Muscle layer of duodenum (tissue), 2 donors: ENCODE results near the gene GRM2.

ENCODE experiments used
- H3K27ac ChIP-seq: one replicate; pipeline ENCODE4 v1.7.0; 2013; ENCODE audit warnings: mild to moderate bottlenecking, low read length
- H3K27me3 ChIP-seq: one replicate; pipeline ENCODE4 v1.7.0; 2013; ENCODE audit warnings: low read depth, mild to moderate bottlenecking, control low read depth, low read length
- H3K36me3 ChIP-seq, 2 donors: one replicate each; pipeline ENCODE4 v1.7.0; 2013; ENCODE audit warnings: low read length in 2 of 2, control low read depth in 1 of 2, mild to moderate bottlenecking in 1 of 2; ENCODE audit not compliant: insufficient read depth in 2 of 2, control insufficient read depth in 1 of 2
- H3K4me1 ChIP-seq, 2 donors: one replicate each; pipeline ENCODE4 v1.7.0; 2013; ENCODE audit warnings: low read length in 2 of 2, mild to moderate bottlenecking in 2 of 2, control low read depth in 1 of 2, moderate library complexity in 1 of 2; ENCODE audit not compliant: insufficient read depth in 2 of 2, control insufficient read depth in 1 of 2
- H3K4me3 ChIP-seq, 2 donors: one replicate each; pipeline ENCODE4 v1.7.0; 2013; ENCODE audit warnings: low read length in 2 of 2, low read depth in 1 of 2, mild to moderate bottlenecking in 1 of 2
- H3K9me3 ChIP-seq, 2 donors: one replicate each; pipeline ENCODE4 v1.7.0; 2013; ENCODE audit warnings: low read length in 2 of 2, control low read depth in 1 of 2, mild to moderate bottlenecking in 1 of 2; ENCODE audit not compliant: control insufficient read depth in 1 of 2
- donor health status: healthy.

The GRM2 gene

GRCh38 chr3:51681453-51681852, 25.4 kb upstream of the GRM2 start:
- H3K27me3 ChIP-seq, result no peaks in the 10 kb centered on the region
- H3K9me3 ChIP-seq, result no peaks in the 10 kb centered on the region
- no peak overlapping the region for H3K27ac ChIP-seq
- H3K4me1 ChIP-seq, result peaks cover 10 to 23% of the 10 kb centered on the region in 2 donors
- H3K4me3 ChIP-seq, result no peak overlapping the region
- H3K36me3 ChIP-seq, result peaks cover 16 to 39% of the 10 kb centered on the region in 2 donors

GRCh38 chr3:51682079-51682478, 24.8 kb upstream of the GRM2 start:
- no peaks in the 10 kb centered on the region for H3K27me3 ChIP-seq
- H3K4me1 ChIP-seq, result peaks cover 10 to 23% of the 10 kb centered on the region in 2 donors
- no peaks in the 10 kb centered on the region for H3K9me3 ChIP-seq
- H3K27ac ChIP-seq, result peak overlapping the region; percentile 27
- H3K4me3 ChIP-seq, result no peak overlapping the region
- H3K36me3 ChIP-seq, result peaks cover 16 to 40% of the 10 kb centered on the region in 2 donors

GRCh38 chr3:51682526-51682925, 24.3 kb upstream of the GRM2 start:
- no peak overlapping the region for H3K4me3 ChIP-seq
- H3K27ac ChIP-seq, result peak overlapping the region; percentile 27
- H3K4me1 ChIP-seq, result peaks cover 10 to 23% of the 10 kb centered on the region in 2 donors
- H3K9me3 ChIP-seq, result no peaks in the 10 kb centered on the region
- H3K36me3 ChIP-seq, result peaks cover 16 to 36% of the 10 kb centered on the region in 2 donors
- H3K27me3 ChIP-seq, result no peaks in the 10 kb centered on the region

DNA sequence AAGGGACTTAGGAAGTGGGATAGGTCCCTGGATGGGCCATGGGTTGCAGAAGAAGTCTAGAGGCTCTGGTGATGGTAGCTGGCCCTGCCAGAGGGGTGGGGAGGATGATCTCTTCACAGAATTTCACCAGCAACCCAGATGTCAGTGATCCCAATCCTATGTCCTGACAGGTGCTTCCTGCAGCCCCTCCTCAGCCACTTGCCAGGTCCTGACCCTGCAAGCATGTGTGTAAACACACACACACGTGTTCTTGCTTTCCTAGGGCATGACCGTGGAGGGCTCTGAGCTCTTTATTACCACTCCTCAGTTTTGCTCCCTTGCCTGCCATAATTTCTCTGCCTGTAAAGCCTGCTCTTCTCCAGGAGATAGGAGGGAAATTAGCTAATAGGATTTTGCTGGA, 23.3 kb upstream of the GRM2 start:
- Histone ChIP-seq H3K4me1 (peaks cover 10 to 23% of the 10 kb centered on the region in 2 donors), H3K36me3 (peaks cover 24 to 40% of the 10 kb centered on the region in 2 donors), H3K9me3 (no peaks in the 10 kb centered on the region), H3K27me3 (no peaks in the 10 kb centered on the region), H3K4me3 (no peak overlapping the region), H3K27ac (no peak overlapping the region)

DNA sequence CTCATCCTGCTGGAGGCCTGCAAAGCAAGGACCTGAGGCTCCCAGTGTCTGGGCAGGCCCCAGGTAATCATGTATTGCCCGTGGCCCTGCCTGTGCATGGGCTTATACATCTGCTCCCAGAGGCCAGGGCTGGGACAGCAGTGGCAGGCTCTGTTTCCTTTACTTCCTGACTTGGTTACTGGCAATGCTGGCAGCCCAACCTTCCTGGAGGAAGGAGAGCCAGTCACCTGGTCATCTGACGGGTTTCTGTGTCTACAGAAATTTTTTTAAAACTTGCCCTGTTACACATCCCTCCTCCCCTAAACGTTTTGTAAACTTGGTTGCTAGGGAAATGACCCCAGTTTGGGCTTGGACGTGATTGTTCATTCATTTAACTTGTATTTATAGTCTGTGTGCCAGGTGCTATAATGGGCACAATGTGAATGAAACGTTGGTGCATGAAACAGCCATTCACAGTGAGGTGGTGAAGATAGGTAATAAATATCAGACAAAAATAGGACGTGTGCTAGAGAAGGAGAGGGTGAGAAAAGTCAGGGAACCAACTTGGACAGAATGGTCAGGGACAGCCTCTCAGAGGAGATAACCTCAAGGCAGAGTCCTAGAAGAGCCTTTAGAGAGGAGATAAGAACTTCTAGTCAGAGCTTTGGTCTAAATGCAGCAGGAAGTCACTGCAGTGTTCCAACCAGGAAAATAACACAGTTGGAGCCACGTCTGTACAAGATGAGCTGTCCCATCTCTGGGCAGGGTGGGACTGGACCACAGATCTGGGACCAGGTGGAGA, 21.7 kb upstream of the GRM2 start:
- peaks cover 10 to 23% of the 10 kb centered on the region in 2 donors for H3K4me1 ChIP-seq
- no peaks in the 10 kb centered on the region for H3K9me3 ChIP-seq
- no peaks in the 10 kb centered on the region for H3K27me3 ChIP-seq
- peaks cover 28 to 37% of the 10 kb centered on the region in 2 donors for H3K36me3 ChIP-seq
- no peak overlapping the region for H3K27ac ChIP-seq
- H3K4me3 ChIP-seq, result no peak overlapping the region

- Histone ChIP-seq H3K4me1 (peaks cover 10 to 18% of the 10 kb centered on the region in 2 donors), H3K27me3 (no peaks in the 10 kb centered on the region), H3K27ac (peak overlapping the region; percentile 60), H3K4me3 (no peak overlapping the region), H3K9me3 (no peaks in the 10 kb centered on the region), H3K36me3 (peaks cover 34 to 43% of the 10 kb centered on the region in 2 donors)
Measured at GRCh38 chr3:51686056-51686455, 20.8 kb upstream of the GRM2 start.

- Histone ChIP-seq H3K27ac (peak overlapping the region; percentile 60), H3K4me3 (no peak overlapping the region), H3K9me3 (no peaks in the 10 kb centered on the region), H3K36me3 (peaks cover 34 to 49% of the 10 kb centered on the region in 2 donors), H3K27me3 (no peaks in the 10 kb centered on the region), H3K4me1 (peaks cover 4 to 12% of the 10 kb centered on the region in 2 donors)
Measured at GRCh38 chr3:51686512-51687215, 20.2 kb upstream of the GRM2 start.

DNA sequence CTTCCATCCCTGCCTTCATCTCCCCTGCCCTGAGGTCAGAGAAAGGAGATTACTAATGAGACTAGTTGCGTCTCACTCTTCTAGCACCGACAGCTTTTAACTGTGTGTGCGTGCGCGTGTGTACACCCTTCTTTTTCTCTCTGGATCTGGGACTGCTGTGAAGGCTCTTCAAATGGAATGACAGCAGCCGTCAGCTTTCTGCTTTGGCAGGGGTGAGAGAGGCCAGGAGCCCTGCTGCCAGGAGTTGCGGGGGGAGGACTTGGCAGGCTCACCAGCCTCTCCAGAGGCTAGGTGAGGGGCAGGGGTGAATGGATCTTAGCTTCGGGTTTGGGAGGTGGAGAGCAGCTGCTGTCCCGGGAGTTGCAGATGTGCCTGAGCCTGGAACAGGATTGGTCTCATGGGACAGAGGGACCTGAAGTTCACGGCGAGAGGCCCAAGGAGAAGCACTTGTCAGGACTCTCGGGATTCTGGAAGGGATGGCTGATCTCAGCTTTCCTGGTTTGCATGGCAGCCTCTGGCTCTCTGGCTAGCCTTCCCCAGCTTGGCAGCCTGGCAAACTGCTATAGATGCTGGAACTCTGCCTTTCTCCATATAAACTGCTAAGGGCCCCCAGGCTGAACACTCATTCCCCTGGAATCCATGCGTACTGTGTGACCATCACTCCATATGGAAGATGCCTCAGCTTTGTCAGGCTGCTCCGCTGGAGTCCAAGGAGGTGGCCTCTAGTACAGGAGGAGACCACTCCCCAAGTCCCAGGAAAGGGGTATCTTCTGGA, 19.2 kb upstream of the GRM2 start:
- Histone ChIP-seq H3K27me3 (no peaks in the 10 kb centered on the region), H3K27ac (peak overlapping the region; percentile 41), H3K4me1 (peaks cover 0 to 5% of the 10 kb centered on the region in 2 donors), H3K4me3 (no peak overlapping the region), H3K9me3 (no peaks in the 10 kb centered on the region), H3K36me3 (peaks cover 39 to 59% of the 10 kb centered on the region in 2 donors)

DNA sequence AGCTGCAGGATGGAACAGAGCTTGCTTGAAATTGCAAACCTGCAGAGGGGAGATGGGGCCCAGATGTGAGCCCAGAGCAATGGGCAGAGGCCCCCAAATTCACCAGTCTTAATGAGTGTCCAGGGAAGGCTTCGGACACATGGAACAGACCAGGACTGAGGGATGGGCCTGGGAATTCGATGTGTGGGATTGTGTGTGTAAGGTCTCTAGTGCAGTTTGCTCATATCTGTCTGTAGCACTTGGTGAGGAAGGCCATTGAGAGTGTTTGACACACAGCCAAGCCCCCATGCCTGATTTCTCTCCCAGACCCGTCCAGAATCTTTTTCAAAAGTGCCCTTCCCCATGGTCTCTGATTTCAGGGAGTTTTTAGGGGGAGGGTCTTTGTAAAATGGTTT, 18.7 kb upstream of the GRM2 start:
- no peak overlapping the region for H3K4me3 ChIP-seq
- H3K4me1 ChIP-seq, result peaks cover 0 to 5% of the 10 kb centered on the region in 2 donors
- no peaks in the 10 kb centered on the region for H3K27me3 ChIP-seq
- peaks cover 39 to 65% of the 10 kb centered on the region in 2 donors for H3K36me3 ChIP-seq
- no peaks in the 10 kb centered on the region for H3K9me3 ChIP-seq
- no peak overlapping the region for H3K27ac ChIP-seq

- Histone ChIP-seq H3K27me3 (no peaks in the 10 kb centered on the region), H3K4me1 (peaks cover 0 to 2% of the 10 kb centered on the region in 2 donors), H3K27ac (no peak overlapping the region), H3K9me3 (no peaks in the 10 kb centered on the region), H3K4me3 (no peak overlapping the region), H3K36me3 (peaks cover 36 to 70% of the 10 kb centered on the region in 2 donors)
Measured at GRCh38 chr3:51691021-51691420, 15.8 kb upstream of the GRM2 start.

DNA sequence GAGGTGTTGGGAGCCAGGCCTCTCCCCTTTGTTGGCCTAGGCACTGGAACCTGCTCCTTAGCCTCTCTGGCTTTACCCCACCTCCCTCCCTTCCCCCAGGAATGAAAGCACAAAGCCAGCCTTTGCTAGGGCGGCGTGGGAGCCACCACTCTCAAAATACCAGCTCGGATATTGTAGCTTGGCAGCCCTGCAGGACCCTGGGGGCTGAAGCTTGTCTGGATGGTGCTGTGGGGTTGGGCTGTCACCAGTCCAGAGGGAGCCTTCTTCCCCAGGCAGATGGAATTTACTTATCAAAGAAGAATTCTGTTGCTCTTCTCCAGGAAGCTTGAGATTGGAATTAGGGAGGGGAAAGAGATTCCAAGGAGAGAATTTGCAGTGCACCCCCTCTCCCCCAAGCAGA, 14.9 kb upstream of the GRM2 start:
- H3K4me1 ChIP-seq, result no peaks in the 10 kb centered on the region
- no peaks in the 10 kb centered on the region for H3K9me3 ChIP-seq
- no peak overlapping the region for H3K27ac ChIP-seq
- peaks cover 34 to 64% of the 10 kb centered on the region in 2 donors for H3K36me3 ChIP-seq
- H3K4me3 ChIP-seq, result no peak overlapping the region
- H3K27me3 ChIP-seq, result no peaks in the 10 kb centered on the region
